BJ (cell line): Measurements from ENCODE around the gene SQOR. TPM values are rescaled to one million over a fixed set of nuclear protein-coding genes. Genes with fewer than 3 reads are reported as not detected.

Experiments
- CTCF ChIA-PET: fragments of 350-600 bp; formaldehyde crosslinking; extraction: SDS; loops from one replicate; lab custom pipeline; 2021; ENCODE audit warnings: antibody characterized with exemption, inconsistent platforms; lab: Yijun Ruan, JAX
- POLR2A ChIA-PET: fragments of 300-600 bp; sonication (Branson Sonifier 250); formaldehyde crosslinking; extraction: SDS; loops from one replicate; lab custom pipeline; 2021; ENCODE audit warnings: antibody characterized with exemption; lab: Charles Lee
- DNase-seq: peaks from one replicate; pipeline ENCODE4 v3.0.0-alpha.2; 2011; ENCODE audit warnings: low read depth
- H3K27me3 ChIP-seq: 2 replicates; pipeline ENCODE4 v1.6.0; 2011; ENCODE audit warnings: low read length; ENCODE audit not compliant: control insufficient read depth, insufficient read depth
- H3K36me3 ChIP-seq: 2 replicates; pipeline ENCODE4 v1.5.1; 2011; ENCODE audit warnings: low read length; ENCODE audit not compliant: control insufficient read depth, insufficient read depth
- H3K4me3 ChIP-seq: 2 replicates; pipeline ENCODE4 v1.5.1; 2011; ENCODE audit warnings: low read depth, mild to moderate bottlenecking, control low read depth, low read length
- CTCF ChIP-seq: IDR thresholded peaks from 2 replicates; pipeline ENCODE4 v1.5.1; 2011; ENCODE audit warnings: low read depth, mild to moderate bottlenecking, control low read depth, inconsistent platforms, low read length, moderate library complexity; ENCODE audit not compliant: insufficient read depth
- polyA plus RNA-seq: library from polyadenylated mRNA; depleted of rRNA; stranded (reverse); fragments of >200 nt; gene quantifications from 2 replicates; pipeline ENCODE4 v1.2.3, GENCODE V29; 2011

Gene SQOR
- polyA plus RNA-seq, 1 experiment = 40.6 TPM

GRCh38 chr15:45684533-45684932, 49.7 kb downstream of the SQOR start:
- POLR2A ChIA-PET = no interaction called here
- Histone ChIP-seq H3K4me3 (no peak overlapping the region), H3K36me3 (peaks cover 6% of the 10 kb centered on the region), H3K27me3 (no peaks in the 10 kb centered on the region)
- CTCF ChIA-PET = interaction anchor here (0.7 to 1.5 kb wide), 4 partner anchors 21 to 168 kb away, joined by 3 to 4 read pairs (median 3); no protein-coding TSS in a partner anchor
- no peak for TF ChIP-seq CTCF
- DNase-seq = no peak

GRCh38 chr15:45689616-45690015, 54.8 kb downstream of the SQOR start:
- no peak for TF ChIP-seq CTCF
- Histone ChIP-seq H3K27me3 (no peaks in the 10 kb centered on the region), H3K36me3 (peaks cover 7% of the 10 kb centered on the region), H3K4me3 (no peak overlapping the region)
- no peak for DNase-seq
- ChIA-PET POLR2A (no interaction called here), CTCF (no interaction called here)

GRCh38 chr15:45690581-45691260, 55.9 kb downstream of the SQOR start:
- POLR2A ChIA-PET = no interaction called here

DNA sequence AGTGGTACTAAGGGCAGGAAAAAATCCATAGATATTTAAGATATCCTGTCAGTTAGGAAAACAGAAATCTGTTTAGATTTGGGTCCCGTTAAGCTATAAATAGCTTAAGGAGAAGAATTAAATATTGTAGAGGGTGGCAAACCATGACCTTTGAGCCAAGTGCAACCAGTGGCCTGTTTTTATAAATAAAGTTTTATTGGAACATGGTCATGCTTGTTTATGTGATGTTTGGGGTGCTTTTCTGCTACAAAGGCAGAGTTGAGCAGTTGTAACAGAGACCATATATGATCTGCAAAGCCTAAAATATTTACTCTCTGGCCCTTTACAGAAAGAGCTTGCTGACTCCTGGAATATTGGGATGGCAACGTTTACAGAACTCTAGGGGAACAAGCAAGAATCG, 66.3 kb downstream of the SQOR start:
- no peak for DNase-seq
- Histone ChIP-seq H3K27me3 (peaks cover 6% of the 10 kb centered on the region; the same call in 1 of the 2 replicates), H3K4me3 (no peak overlapping the region), H3K36me3 (no peaks in the 10 kb centered on the region)
- CTCF ChIA-PET = interaction anchor here (1.8 kb wide), 1 partner anchor 12 kb away, joined by 5 read pairs; no protein-coding TSS in a partner anchor
- no peak for TF ChIP-seq CTCF
- POLR2A ChIA-PET = no interaction called here

More at GRCh38 chr15:45690581-45691260, 55.9 kb downstream of the SQOR start:
- H3K4me3 ChIP-seq = no peak overlapping the region
- no peak for DNase-seq
- CTCF ChIA-PET = no interaction called here
- H3K36me3 ChIP-seq = peaks cover 4% of the 10 kb centered on the region
- no peaks in the 10 kb centered on the region for H3K27me3 ChIP-seq
- TF ChIP-seq CTCF = no peak

- no peaks in the 10 kb centered on the region for H3K36me3 ChIP-seq
- no peak for DNase-seq
- TF ChIP-seq CTCF = no peak
- ChIA-PET POLR2A (no interaction called here), CTCF (interaction anchor here (1.5 to 1.8 kb wide), 2 partner anchors 8 to 11 kb away, joined by 5 read pairs; no protein-coding TSS in a partner anchor)
- H3K27me3 ChIP-seq = peaks cover 6% of the 10 kb centered on the region; the same call in 1 of the 2 replicates
- H3K4me3 ChIP-seq = no peak overlapping the region
These were observed 67.2 kb downstream of the SQOR start for GRCh38 chr15:45702041-45702440.
